Epithelial cell of proximal tubule (primary cell): ENCODE results near the gene ADGRF4. TPM values are rescaled to one million over a fixed set of nuclear protein-coding genes. Genes with fewer than 3 reads are reported as not detected.

Source experiments
- DNase-seq: peaks from one replicate; pipeline ENCODE4 v3.0.0-alpha.2; 2011; ENCODE audit warnings: low read depth
- H3K4me3 ChIP-seq: 2 replicates; pipeline ENCODE4 v1.5.1; 2011; ENCODE audit warnings: low read depth, mild to moderate bottlenecking, low read length
- CTCF ChIP-seq: conservative IDR thresholded peaks from 2 replicates; pipeline ENCODE4 v1.5.1; 2012; ENCODE audit warnings: low read depth, mild to moderate bottlenecking, low read length
- total RNA-seq: library from RNA; depleted of rRNA; stranded (reverse); fragments of >200 nt; gene quantifications from 2 replicates; pipeline ENCODE4 v1.2.3, GENCODE V29; 2015

Gene ADGRF4
- total RNA-seq, 1 donor from 2014 or later, result 1.5 TPM

DNA sequence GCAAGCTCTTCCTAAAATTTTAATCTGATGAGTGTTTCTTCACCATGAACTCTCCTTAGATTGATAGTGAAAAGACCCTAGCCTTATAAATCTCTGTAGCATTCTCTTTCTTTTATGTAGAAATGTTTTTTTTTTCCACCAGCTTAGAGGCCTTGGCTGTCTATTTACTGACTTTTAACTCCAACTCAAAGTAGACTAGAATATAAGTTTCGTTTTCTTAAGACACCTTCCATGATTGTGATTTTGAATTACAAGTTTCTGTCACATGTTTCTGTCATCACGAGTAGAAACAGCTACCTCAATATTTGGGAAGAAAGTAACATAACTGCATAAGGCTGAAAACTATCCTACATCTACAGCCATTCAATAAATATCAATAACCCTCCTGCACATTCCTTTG, 17.8 kb downstream of the ADGRF4 start:
- DNase-seq, result no peak
- no peak for TF ChIP-seq CTCF
- H3K4me3 ChIP-seq, result no peak overlapping the region

- TF ChIP-seq CTCF, result no peak
- no peak overlapping the region for H3K4me3 ChIP-seq
- no peak for DNase-seq
Measured at GRCh38 chr6:47718571-47718970, 20.2 kb downstream of the ADGRF4 start.

GRCh38 chr6:47721189-47721588, 22.8 kb downstream of the ADGRF4 start:
- no peak for DNase-seq
- no peak for TF ChIP-seq CTCF
- no peak overlapping the region for H3K4me3 ChIP-seq

- no peak for DNase-seq
- no peak for TF ChIP-seq CTCF
- H3K4me3 ChIP-seq, result no peak overlapping the region
Measured at GRCh38 chr6:47722194-47722593, 23.8 kb downstream of the ADGRF4 start.

DNA sequence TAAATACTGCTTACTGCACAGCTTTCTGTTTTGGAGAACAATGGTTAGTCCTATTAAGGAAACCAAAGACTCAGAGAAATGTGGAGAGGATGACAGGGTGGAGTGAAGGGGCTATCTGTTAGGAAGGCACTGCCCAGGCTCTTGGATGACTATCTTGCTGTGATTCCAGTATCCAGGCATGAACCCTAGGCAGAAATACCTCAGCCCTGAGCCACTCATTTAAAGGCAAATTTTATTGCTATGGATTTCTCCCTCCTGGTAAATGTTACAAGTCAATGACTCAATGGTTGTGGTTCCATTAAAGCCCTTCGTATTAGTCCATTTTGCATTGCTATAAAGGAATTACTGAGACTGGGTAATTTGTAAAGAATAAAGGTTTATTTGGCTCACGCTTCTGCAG, 25.9 kb downstream of the ADGRF4 start:
- no peak for DNase-seq
- no peak for TF ChIP-seq CTCF
- no peak overlapping the region for H3K4me3 ChIP-seq

- DNase-seq, result no peak
- H3K4me3 ChIP-seq, result no peak overlapping the region
- no peak for TF ChIP-seq CTCF
Measured at GRCh38 chr6:47727391-47727790, 29.0 kb downstream of the ADGRF4 start.

- TF ChIP-seq CTCF, result no peak
- H3K4me3 ChIP-seq, result no peak overlapping the region
- DNase-seq, result no peak
Measured at GRCh38 chr6:47729019-47729418, 30.6 kb downstream of the ADGRF4 start.
